GM12878 (cell line): ENCODE data around the gene ACACB.

Experiments used
- BRCA1 ChIP-seq: IDR thresholded peaks from 2 replicates; pipeline ENCODE4 v1.6.1; 2011; ENCODE audit warnings: low read depth, low read length, improper control_type of control experiment
- CEBPB ChIP-seq, 2 experiments: fragments of 150-350 bp in 1 of 2; IDR thresholded peaks; 2 replicates each; pipeline ENCODE4 v1.6.1; 2012 to 2014; ENCODE audit warnings: low read depth in 2 of 2, low read length in 2 of 2, borderline replicate concordance in 1 of 2, inconsistent platforms in 1 of 2
- CTCF ChIP-seq, 3 experiments: IDR thresholded peaks in 2 of 3; conservative IDR thresholded peaks in 1 of 3; 2 replicates each; pipeline ENCODE4 v1.5.1; 2011; ENCODE audit warnings: low read depth in 3 of 3, low read length in 3 of 3, mild to moderate bottlenecking in 3 of 3, control low read depth in 2 of 3, moderate library complexity in 2 of 3, inconsistent platforms in 1 of 3, mixed read lengths in 1 of 3; ENCODE audit not compliant: control insufficient read depth in 2 of 3, insufficient read depth in 1 of 3; ENCODE audit errors: extremely low read depth in 1 of 3
- FOS ChIP-seq: IDR thresholded peaks from 3 replicates; pipeline ENCODE4 v1.6.1; 2011; ENCODE audit warnings: borderline replicate concordance; ENCODE audit not compliant: insufficient read length; ENCODE audit errors: extremely low read depth
- NRF1 ChIP-seq: conservative IDR thresholded peaks from 2 replicates; pipeline ENCODE4 v1.6.1; 2011; ENCODE audit warnings: mild to moderate bottlenecking, low read depth, low read length, improper control_type of control experiment
- POLR2A ChIP-seq: IDR thresholded peaks from 2 replicates; pipeline ENCODE4 v1.6.1; 2011; ENCODE audit warnings: low read depth, mild to moderate bottlenecking, low read length
- RB1 ChIP-seq: fragments of 450-650 bp; formaldehyde crosslinking; IDR thresholded peaks from 2 replicates; pipeline ENCODE4 v1.6.1; 2017; ENCODE audit warnings: mild to moderate bottlenecking, borderline replicate concordance
- SIN3A ChIP-seq: IDR thresholded peaks from 2 replicates; pipeline ENCODE4 v1.6.1; 2012; ENCODE audit warnings: low read depth, low read length, improper control_type of control experiment
- SMAD1 ChIP-seq: fragments of 450-650 bp; IDR thresholded peaks from 2 replicates; pipeline ENCODE4 v1.6.1; 2018; ENCODE audit warnings: mild to moderate bottlenecking, low read depth; ENCODE audit not compliant: partially characterized antibody
- ZNF274 ChIP-seq: IDR thresholded peaks from one replicate; pipeline ENCODE4 v1.8.0; 2011; ENCODE audit not compliant: insufficient read length, insufficient read depth
- ZSCAN29 ChIP-seq: fragments of 450-650 bp; IDR thresholded peaks from 2 replicates; pipeline ENCODE4 v1.6.1; 2017; ENCODE audit warnings: mild to moderate bottlenecking, moderate library complexity

- TF ChIP-seq BRCA1 = no peak
- no peak for TF ChIP-seq POLR2A
- no peak for TF ChIP-seq CTCF (IDR thresholded peaks at IDR 0.05 in 2 of 3, conservative IDR thresholded peaks at IDR 0.05 in 1 of 3; ENCODE audit: control insufficient read depth in 2 of 3, extremely low read depth in 1 of 3, insufficient read depth in 1 of 3, low read depth in 3 of 3, low read length in 3 of 3)
- TF ChIP-seq NRF1 = no peak
- TF ChIP-seq ZNF274 = no peak
- TF ChIP-seq RB1 = no peak
- no peak for TF ChIP-seq CEBPB (IDR thresholded peaks at IDR 0.05; ENCODE audit: borderline replicate concordance in 1 of 2, low read depth in 2 of 2, low read length in 2 of 2)
- no peak for TF ChIP-seq SIN3A
- no peak for TF ChIP-seq FOS
- no peak for TF ChIP-seq ZSCAN29
- TF ChIP-seq SMAD1 = no peak
These were observed 176.7 kb downstream of the ACACB start for GRCh38 chr12:109293106-109293505.
